GM23338 (cell line): Measurements from ENCODE around the gene PJA2. TPM values are rescaled to one million over a fixed set of nuclear protein-coding genes. Genes with fewer than 3 reads are reported as not detected.

Experiments
- ATAC-seq: fragments of 200-7000 bp; cut with Tn5 transposase; 3 replicates; pipeline ENCODE4 v1.9.1; 2020
- DNase-seq: peaks from one replicate; pipeline ENCODE4 v3.0.0-alpha.2; 2015; ENCODE audit warnings: low spot score
- H2AFZ ChIP-seq: fragments of 200-600 bp; sonication (generic); 2 replicates; pipeline ENCODE4 v1.8.0; 2016; ENCODE audit warnings: antibody characterized with exemption, mild to moderate bottlenecking, moderate library complexity
- H3F3A ChIP-seq: fragments of 200-600 bp; sonication (generic); replicated peaks from 2 replicates; pipeline ENCODE4 v1.8.0; 2017; ENCODE audit warnings: antibody characterized with exemption, mixed run types, low read depth
- H3K27ac ChIP-seq: fragments of 200-600 bp; sonication (generic); 2 replicates; pipeline ENCODE4 v1.6.1; 2016; ENCODE audit warnings: low read depth
- H3K27me3 ChIP-seq: fragments of 200-600 bp; sonication (generic); 2 replicates; pipeline ENCODE4 v1.8.0; 2016; ENCODE audit warnings: mild to moderate bottlenecking, mixed run types, moderate library complexity; ENCODE audit not compliant: insufficient read depth
- H3K36me3 ChIP-seq: fragments of 200-600 bp; sonication (generic); 2 replicates; pipeline ENCODE4 v1.8.0; 2016; ENCODE audit warnings: mild to moderate bottlenecking; ENCODE audit not compliant: insufficient read depth
- H3K4me1 ChIP-seq: fragments of 200-600 bp; sonication (generic); 2 replicates; pipeline ENCODE4 v1.8.0; 2016; ENCODE audit warnings: mild to moderate bottlenecking, moderate library complexity; ENCODE audit not compliant: insufficient read depth
- H3K4me2 ChIP-seq: fragments of 200-600 bp; sonication (generic); 2 replicates; pipeline ENCODE4 v1.7.1; 2017; ENCODE audit warnings: mixed run types
- H3K4me3 ChIP-seq: fragments of 200-600 bp; sonication (generic); 2 replicates; pipeline ENCODE4 v1.6.1; 2016; ENCODE audit warnings: mixed run types
- H3K79me2 ChIP-seq: fragments of 200-600 bp; sonication (generic); replicated peaks from 2 replicates; pipeline ENCODE4 v1.8.0; 2017; ENCODE audit warnings: mild to moderate bottlenecking; ENCODE audit not compliant: insufficient read depth
- H3K9me2 ChIP-seq: fragments of 200-600 bp; sonication (generic); 2 replicates; pipeline ENCODE4 v1.8.0; 2017; ENCODE audit not compliant: insufficient read depth
- H4K20me1 ChIP-seq: fragments of 200-600 bp; sonication (generic); replicated peaks from 2 replicates; pipeline ENCODE4 v1.8.0; 2017; ENCODE audit warnings: mild to moderate bottlenecking; ENCODE audit not compliant: insufficient read depth
- H3K27ac Mint-ChIP-seq: 2 replicates; pipeline ENCODE4 v1.8.0; 2020; ENCODE audit warnings: inconsistent platforms, mild to moderate bottlenecking, moderate library complexity, mixed read lengths
- H3K27me3 Mint-ChIP-seq: 3 replicates; pipeline ENCODE4 v1.8.0; 2022; ENCODE audit warnings: low read depth, mild to moderate bottlenecking, moderate library complexity, mixed read lengths, inconsistent platforms; ENCODE audit not compliant: insufficient read depth, poor library complexity
- H3K36me3 Mint-ChIP-seq: 3 replicates; pipeline ENCODE4 v1.8.0; 2021; ENCODE audit warnings: low read depth, mild to moderate bottlenecking, inconsistent platforms, moderate library complexity, mixed read lengths
- H3K4me1 Mint-ChIP-seq: 3 replicates; pipeline ENCODE4 v1.8.0; 2020; ENCODE audit warnings: mild to moderate bottlenecking, inconsistent platforms, mixed read lengths
- H3K4me3 Mint-ChIP-seq: 3 replicates; pipeline ENCODE4 v1.8.0; 2021; ENCODE audit warnings: moderate library complexity, mild to moderate bottlenecking, inconsistent platforms, mixed read lengths
- H3K9me3 Mint-ChIP-seq: 3 replicates; pipeline ENCODE4 v1.8.0; 2020; ENCODE audit warnings: moderate library complexity, mild to moderate bottlenecking, inconsistent platforms, mixed read lengths
- CREB1 ChIP-seq: fragments of 250-450 bp; sonication (Bioruptor Pico); IDR thresholded peaks from 2 replicates; pipeline ENCODE4 v1.5.0; 2020; ENCODE audit warnings: low read depth, mild to moderate bottlenecking, moderate library complexity
- ETS1 ChIP-seq: IDR thresholded peaks from 2 replicates; pipeline ENCODE4 v1.6.1; 2016; ENCODE audit warnings: antibody characterized with exemption
- EZH2 ChIP-seq: fragments of 200-600 bp; sonication (generic); IDR thresholded peaks from one replicate; pipeline ENCODE4 v1.8.0; 2017; ENCODE audit warnings: antibody characterized with exemption, mild to moderate bottlenecking, low read depth; ENCODE audit not compliant: unreplicated experiment
- JUNB ChIP-seq: IDR thresholded peaks from one replicate; pipeline ENCODE4 v1.6.1; 2016; ENCODE audit warnings: antibody characterized with exemption; ENCODE audit not compliant: unreplicated experiment
- NANOG ChIP-seq: IDR thresholded peaks from 2 replicates; pipeline ENCODE4 v1.6.1; 2016; ENCODE audit warnings: antibody characterized with exemption, borderline replicate concordance
- POLR2AphosphoS5 ChIP-seq: IDR thresholded peaks from 2 replicates; pipeline ENCODE4 v1.6.1; 2016; ENCODE audit warnings: antibody characterized with exemption, low read depth
- STAT1 ChIP-seq: IDR thresholded peaks from one replicate; pipeline ENCODE4 v1.6.1; 2016; ENCODE audit warnings: antibody characterized with exemption; ENCODE audit not compliant: unreplicated experiment
- ZNF114 ChIP-seq: fragments of 250-450 bp; sonication (Bioruptor Pico); IDR thresholded peaks from 2 replicates; pipeline ENCODE4 v1.5.0; 2020; ENCODE audit warnings: mild to moderate bottlenecking, moderate library complexity
- ZNF331 ChIP-seq: fragments of 250-450 bp; sonication (Bioruptor Pico); IDR thresholded peaks from 2 replicates; pipeline ENCODE4 v1.5.0; 2020; ENCODE audit warnings: low read depth, mild to moderate bottlenecking, moderate library complexity
- polyA plus RNA-seq: library from polyadenylated mRNA; unstranded; fragments of >200 nt; fragmentation: Nextera tagmentation; extraction: Ambion mirVana; gene quantifications from 2 replicates; pipeline ENCODE4 v1.2.1, GENCODE V29; 2016
- total RNA-seq: library from RNA; depleted of rRNA; stranded (reverse); fragments of >200 nt; shearing (Covaris generic); gene quantifications from 2 replicates; pipeline ENCODE4 v1.2.3, GENCODE V29; 2014
- TF ChIP-seq, protein P1 (sequence below): IDR thresholded peaks from one replicate; pipeline ENCODE4 v1.6.1; 2018; ENCODE audit warnings: antibody characterized with exemption; ENCODE audit not compliant: unreplicated experiment

The PJA2 gene
- total and polyA plus RNA-seq, 2 experiments from 2014 or later = 31.5 to 65.3 TPM

GRCh38 chr5:109448838-109449237 lies 39.1 kb upstream of the PJA2 start:
- H3F3A ChIP-seq = no peaks in the 10 kb centered on the region
- no peak overlapping the region for H3K4me3 Mint-ChIP-seq
- no peaks in the 10 kb centered on the region for H4K20me1 ChIP-seq
- no peak overlapping the region for H3K27ac ChIP-seq
- H3K4me1 ChIP-seq = peaks cover 5% of the 10 kb centered on the region; the same call in 1 of the 2 replicates
- peaks cover 13% of the 10 kb centered on the region; the same call in 2 of the 3 replicates for H3K4me1 Mint-ChIP-seq
- H3K4me3 ChIP-seq = no peak overlapping the region
- H3K36me3 Mint-ChIP-seq = peaks cover 10% of the 10 kb centered on the region; the same call in 2 of the 3 replicates
- DNase-seq (no peak), ATAC-seq (no peak)
- no peak for TF ChIP-seq ZNF114
- no peak for TF ChIP-seq POLR2AphosphoS5
- TF ChIP-seq ZNF331 (CRISPR knock-in tag) = no peak
- no peak overlapping the region for H3K27ac Mint-ChIP-seq
- H3K9me3 Mint-ChIP-seq = peaks cover 21% of the 10 kb centered on the region
- peaks cover 3% of the 10 kb centered on the region for H3K27me3 Mint-ChIP-seq
- no peaks in the 10 kb centered on the region for H3K79me2 ChIP-seq
- H3K27me3 ChIP-seq = no peaks in the 10 kb centered on the region
- H3K4me2 ChIP-seq = no peak overlapping the region
- peaks cover 6% of the 10 kb centered on the region; the same call in 1 of the 2 replicates for H3K9me2 ChIP-seq
- H3K36me3 ChIP-seq = no peaks in the 10 kb centered on the region
- H2AFZ ChIP-seq = no peak overlapping the region

GRCh38 chr5:109439590-109439989 lies 29.8 kb upstream of the PJA2 start:
- H3K4me1 ChIP-seq = no peaks in the 10 kb centered on the region
- DNase-seq = no peak
- H3K4me3 ChIP-seq = no peak overlapping the region
- Mint-ChIP-seq H3K4me1 (no peaks in the 10 kb centered on the region), H3K27me3 (no peaks in the 10 kb centered on the region), H3K4me3 (no peak overlapping the region), H3K27ac (no peak overlapping the region), H3K9me3 (0 out of 3 replicates have a peak, but pooled peaks cover 4% of the 10 kb centered on the region), H3K36me3 (no peaks in the 10 kb centered on the region)
- TF ChIP-seq, protein P1, sequence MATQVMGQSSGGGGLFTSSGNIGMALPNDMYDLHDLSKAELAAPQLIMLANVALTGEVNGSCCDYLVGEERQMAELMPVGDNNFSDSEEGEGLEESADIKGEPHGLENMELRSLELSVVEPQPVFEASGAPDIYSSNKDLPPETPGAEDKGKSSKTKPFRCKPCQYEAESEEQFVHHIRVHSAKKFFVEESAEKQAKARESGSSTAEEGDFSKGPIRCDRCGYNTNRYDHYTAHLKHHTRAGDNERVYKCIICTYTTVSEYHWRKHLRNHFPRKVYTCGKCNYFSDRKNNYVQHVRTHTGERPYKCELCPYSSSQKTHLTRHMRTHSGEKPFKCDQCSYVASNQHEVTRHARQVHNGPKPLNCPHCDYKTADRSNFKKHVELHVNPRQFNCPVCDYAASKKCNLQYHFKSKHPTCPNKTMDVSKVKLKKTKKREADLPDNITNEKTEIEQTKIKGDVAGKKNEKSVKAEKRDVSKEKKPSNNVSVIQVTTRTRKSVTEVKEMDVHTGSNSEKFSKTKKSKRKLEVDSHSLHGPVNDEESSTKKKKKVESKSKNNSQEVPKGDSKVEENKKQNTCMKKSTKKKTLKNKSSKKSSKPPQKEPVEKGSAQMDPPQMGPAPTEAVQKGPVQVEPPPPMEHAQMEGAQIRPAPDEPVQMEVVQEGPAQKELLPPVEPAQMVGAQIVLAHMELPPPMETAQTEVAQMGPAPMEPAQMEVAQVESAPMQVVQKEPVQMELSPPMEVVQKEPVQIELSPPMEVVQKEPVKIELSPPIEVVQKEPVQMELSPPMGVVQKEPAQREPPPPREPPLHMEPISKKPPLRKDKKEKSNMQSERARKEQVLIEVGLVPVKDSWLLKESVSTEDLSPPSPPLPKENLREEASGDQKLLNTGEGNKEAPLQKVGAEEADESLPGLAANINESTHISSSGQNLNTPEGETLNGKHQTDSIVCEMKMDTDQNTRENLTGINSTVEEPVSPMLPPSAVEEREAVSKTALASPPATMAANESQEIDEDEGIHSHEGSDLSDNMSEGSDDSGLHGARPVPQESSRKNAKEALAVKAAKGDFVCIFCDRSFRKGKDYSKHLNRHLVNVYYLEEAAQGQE = no peak
- no peaks in the 10 kb centered on the region for H3K27me3 ChIP-seq
- no peak for ATAC-seq
- no peak overlapping the region for H3K4me2 ChIP-seq
- no peaks in the 10 kb centered on the region for H3K79me2 ChIP-seq
- no peaks in the 10 kb centered on the region for H3K9me2 ChIP-seq
- no peaks in the 10 kb centered on the region for H4K20me1 ChIP-seq
- H3K27ac ChIP-seq = no peak overlapping the region
- no peaks in the 10 kb centered on the region for H3K36me3 ChIP-seq
- no peak overlapping the region for H2AFZ ChIP-seq
- H3F3A ChIP-seq = no peaks in the 10 kb centered on the region

GRCh38 chr5:109426075-109426474 lies 16.3 kb upstream of the PJA2 start:
- DNase-seq (no peak), ATAC-seq (no peak)
- no peaks in the 10 kb centered on the region for H3K27me3 ChIP-seq
- H4K20me1 ChIP-seq = no peaks in the 10 kb centered on the region
- H3F3A ChIP-seq = no peaks in the 10 kb centered on the region
- no peaks in the 10 kb centered on the region for H3K36me3 Mint-ChIP-seq
- H3K4me3 ChIP-seq = no peak overlapping the region
- H3K4me3 Mint-ChIP-seq = no peak overlapping the region
- no peaks in the 10 kb centered on the region for H3K27me3 Mint-ChIP-seq
- H3K4me1 ChIP-seq = no peaks in the 10 kb centered on the region
- no peaks in the 10 kb centered on the region for H3K36me3 ChIP-seq
- H3K9me2 ChIP-seq = no peaks in the 10 kb centered on the region
- no peaks in the 10 kb centered on the region for H3K79me2 ChIP-seq
- H3K4me1 Mint-ChIP-seq = peaks cover 8% of the 10 kb centered on the region; the same call in 2 of the 3 replicates
- H3K9me3 Mint-ChIP-seq = no peaks in the 10 kb centered on the region; the same call in 2 of the 3 replicates
- H3K4me2 ChIP-seq = no peak overlapping the region
- H3K27ac Mint-ChIP-seq = no peak overlapping the region
- no peak overlapping the region for H2AFZ ChIP-seq
- no peak overlapping the region for H3K27ac ChIP-seq
- TF ChIP-seq NANOG (no peak), STAT1 (no peak), JUNB (no peak), CREB1 (CRISPR knock-in tag) (no peak), EZH2 (no peak), ZNF331 (CRISPR knock-in tag) (no peak), POLR2AphosphoS5 (no peak), ETS1 (no peak)
- TF ChIP-seq, protein P1 = no peak
